D721Med (cell line): ENCODE results near the gene CASZ1.

Experiments
- DNase-seq: peaks from one replicate; pipeline ENCODE4 v3.0.0; 2011; ENCODE audit warnings: low spot score; ENCODE audit not compliant: insufficient read length
- FAIRE-seq: peaks from 2 replicates; lab custom pipeline; 2011; peaks lifted over from hg19 to GRCh38; lab: Jason Lieb, UNC
- CTCF ChIP-seq: IDR thresholded peaks from 2 replicates; pipeline ENCODE4 v1.5.1; 2012; ENCODE audit warnings: mild to moderate bottlenecking, control low read depth; ENCODE audit not compliant: insufficient read depth; ENCODE audit errors: missing control alignments

The CASZ1 gene

DNA sequence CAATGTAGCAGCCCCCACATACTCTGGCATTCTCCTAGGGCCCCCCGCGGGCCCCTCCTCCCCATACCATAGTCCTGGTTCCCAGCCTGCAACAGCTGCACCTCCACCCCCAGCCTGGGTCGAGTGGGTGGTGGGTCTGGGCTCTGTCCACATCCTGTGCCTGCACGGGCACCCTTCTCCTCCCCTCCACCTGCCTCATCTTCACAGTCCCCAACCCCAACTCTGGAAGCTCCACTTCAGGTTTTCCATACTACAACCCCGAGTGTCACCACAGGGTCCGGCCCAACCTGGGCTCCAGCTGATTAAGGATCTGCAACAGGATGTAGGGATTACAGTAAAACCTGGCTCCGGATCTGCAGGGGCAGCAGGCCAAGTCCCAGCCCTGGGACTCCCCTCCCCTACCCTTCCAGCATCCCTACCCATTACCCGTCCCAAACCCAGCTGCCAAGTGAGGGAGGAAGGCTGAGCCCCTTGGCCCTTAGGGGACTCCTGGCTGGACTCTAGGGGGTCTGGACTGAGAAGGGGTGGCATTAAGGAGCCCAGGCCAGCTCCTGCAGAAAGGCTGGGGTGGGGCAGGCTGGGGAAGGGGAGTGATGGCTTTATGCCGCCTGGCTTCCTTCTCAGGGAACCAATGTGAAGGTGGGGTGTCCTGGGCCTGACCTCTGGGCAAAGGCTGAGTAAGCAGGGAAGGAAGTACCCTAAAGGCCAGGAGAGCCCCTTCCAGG, 116.8 kb downstream of the CASZ1 start:
- FAIRE-seq (no peak), DNase-seq (no peak)
- TF ChIP-seq CTCF = no peak

GRCh38 chr1:10678852-10679251, 117.6 kb downstream of the CASZ1 start:
- no peak for FAIRE-seq
- no peak for TF ChIP-seq CTCF
- DNase-seq = no peak

- FAIRE-seq (no peak), DNase-seq (no peak)
- TF ChIP-seq CTCF = no peak
Measured at GRCh38 chr1:10678402-10678801, 118.0 kb downstream of the CASZ1 start.

GRCh38 chr1:10677491-10678391, 118.7 kb downstream of the CASZ1 start:
- TF ChIP-seq CTCF = no peak
- no peak for FAIRE-seq
- DNase-seq = no peak

DNA sequence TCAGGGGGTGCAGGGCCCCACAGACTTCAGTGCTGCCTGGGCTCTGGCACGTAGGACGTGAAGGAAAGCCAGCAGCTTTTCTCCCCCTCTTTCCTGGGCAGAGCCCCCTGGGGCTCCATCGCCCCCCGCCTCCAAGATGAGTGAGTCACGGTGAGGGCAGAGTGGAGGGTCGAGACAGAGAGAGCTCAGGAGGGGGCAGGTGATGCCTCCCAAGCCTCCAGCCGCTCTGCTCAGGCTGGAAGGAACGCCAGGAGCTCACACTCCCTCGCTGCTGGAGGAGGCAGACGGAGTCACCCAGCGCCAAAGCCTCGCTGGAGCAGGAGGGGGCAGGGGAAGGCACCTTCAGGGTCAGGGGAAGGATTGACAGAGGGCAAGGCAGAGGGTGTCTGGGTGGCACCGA, 119.5 kb downstream of the CASZ1 start:
- FAIRE-seq (no peak), DNase-seq (no peak)
- no peak for TF ChIP-seq CTCF

GRCh38 chr1:10675813-10676212, 120.6 kb downstream of the CASZ1 start:
- DNase-seq (no peak), FAIRE-seq (no peak)
- TF ChIP-seq CTCF = no peak
